ENCODE results near the gene COL1A1.

Gene COL1A1

DNA sequence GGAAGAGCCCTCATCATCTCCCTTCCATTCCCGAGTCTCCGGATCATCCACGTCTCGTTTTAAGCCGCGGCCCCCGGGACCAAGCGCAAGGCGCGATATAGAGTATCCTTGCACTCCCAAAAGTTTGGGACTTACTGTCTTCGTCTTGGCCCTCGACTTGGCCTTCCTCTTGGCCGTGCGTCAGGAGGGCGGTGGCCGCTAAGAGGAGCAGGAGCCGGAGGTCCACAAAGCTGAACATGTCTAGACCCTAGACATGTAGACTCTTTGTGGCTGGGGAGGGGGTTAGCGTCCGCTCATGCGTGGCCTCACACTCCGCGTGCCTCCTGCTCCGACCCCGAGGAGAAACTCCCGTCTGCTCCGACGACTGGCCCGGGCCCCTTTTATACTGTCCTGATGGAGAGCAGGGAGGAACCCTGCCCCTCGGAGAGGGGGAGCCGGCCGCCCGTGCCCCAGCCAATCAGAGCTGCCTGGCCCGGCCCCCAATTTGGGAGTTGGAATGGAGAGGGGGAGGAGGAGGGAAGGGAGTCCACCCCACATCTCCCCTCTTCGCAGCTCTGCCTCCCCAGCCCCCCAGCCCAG is at the start of gene COL1A1:
Gene COL1A1, minus strand, starts transcription at position 356 of the 579 bp plus-strand sequence. Its CDS starts 118 bp downstream, at position 238.
- DNase-seq = no peak

- DNase-seq = no peak
Measured at GRCh38 chr17:50248255-50248654, 46.8 kb upstream of the COL1A1 start.

GRCh38 chr17:50244771-50245170 is 43.3 kb upstream of the COL1A1 start:
- DNase-seq = no peak

- no peak for DNase-seq
Measured at GRCh38 chr17:50241431-50241830, 40.0 kb upstream of the COL1A1 start.

DNA sequence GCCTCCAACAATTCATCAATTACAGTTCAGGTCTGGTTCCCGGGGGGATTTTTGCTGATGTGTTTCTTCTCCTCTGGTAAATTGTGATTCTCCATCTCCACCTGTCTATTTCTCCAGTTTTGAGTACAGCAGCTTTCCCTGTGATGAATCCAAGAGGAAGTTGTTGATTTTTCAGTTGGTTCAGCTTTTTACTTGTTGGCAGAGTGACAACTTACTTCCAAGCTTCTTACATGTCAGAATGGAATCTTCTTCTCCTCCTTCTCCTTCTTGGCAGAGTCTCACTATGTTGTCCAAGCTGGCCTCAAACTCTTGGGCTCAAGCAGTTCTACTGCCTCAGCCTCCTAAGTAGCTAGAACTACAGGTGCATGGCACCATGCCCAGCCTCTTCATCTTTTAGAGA is 39.4 kb upstream of the COL1A1 start:
- no peak for DNase-seq

GRCh38 chr17:50239937-50240336 is 38.5 kb upstream of the COL1A1 start:
- no peak for DNase-seq

DNA sequence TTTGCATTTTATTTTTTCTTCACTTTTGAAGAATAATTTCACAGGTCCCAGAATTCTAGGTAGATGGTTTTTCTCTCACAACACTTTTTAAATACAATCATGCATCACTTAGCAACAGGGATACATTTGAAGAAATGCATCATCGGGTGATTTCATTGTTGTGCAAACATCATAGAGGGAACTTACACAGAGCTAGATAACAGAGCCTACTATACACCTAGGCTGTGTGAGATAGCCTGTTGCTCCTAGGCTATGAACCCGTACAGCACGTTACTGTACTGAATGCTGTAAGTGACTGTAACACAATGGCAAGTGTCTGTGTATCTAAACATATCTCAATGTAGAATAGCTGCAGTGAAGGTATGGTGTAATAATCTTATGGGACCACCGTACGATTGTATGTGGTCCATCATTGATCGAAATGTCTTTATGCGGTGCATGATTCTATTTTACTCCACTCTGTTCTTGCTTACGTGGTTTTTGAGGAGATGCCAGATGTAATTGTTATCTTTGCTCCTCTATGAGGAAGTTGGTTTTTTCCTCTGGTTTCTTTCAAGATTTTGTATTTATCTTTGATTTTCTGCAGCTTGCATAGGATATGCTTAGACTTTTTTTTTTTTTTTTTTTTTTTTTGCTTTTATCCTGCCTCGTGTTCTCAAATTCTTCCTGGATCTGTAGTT is 37.3 kb upstream of the COL1A1 start:
- no peak for DNase-seq

DNA sequence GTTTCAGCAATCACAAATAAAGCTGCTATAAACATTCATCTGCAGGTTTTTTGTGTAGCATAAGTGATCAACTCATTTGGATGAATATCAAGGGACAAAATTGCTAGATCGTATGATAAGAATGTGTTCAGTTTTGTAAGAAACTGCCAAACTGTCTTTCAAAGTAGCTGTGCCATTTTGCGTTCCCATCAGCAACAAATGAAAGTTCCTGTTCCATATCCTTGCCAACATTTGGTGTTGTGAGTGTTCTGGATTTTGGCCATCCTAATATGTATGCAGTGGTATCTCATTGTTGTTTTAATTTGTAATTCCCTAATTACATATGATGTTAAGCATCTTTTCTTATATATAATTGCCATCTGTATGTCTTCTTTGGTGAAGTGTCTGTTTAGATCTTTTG is 36.5 kb upstream of the COL1A1 start:
- no peak for DNase-seq

DNA sequence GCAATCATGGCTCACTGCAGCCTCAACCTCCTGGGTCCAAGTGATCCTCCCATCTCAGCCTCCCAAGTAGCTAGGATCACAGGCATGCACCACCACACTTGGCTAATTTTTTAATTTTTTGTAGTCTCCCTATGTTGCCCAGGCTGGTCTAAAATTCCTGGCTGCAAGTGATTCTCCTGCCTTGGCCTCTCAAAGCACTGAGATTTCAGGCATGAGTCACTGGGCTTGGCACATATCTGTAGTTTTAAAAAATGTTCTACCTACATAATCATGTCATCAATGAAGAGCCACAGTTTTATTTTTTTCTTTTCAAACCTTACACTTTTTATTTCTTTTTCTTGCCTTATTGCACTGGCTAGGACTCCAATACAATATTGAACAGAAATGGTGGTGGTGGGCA is 33.1 kb upstream of the COL1A1 start:
- no peak for DNase-seq

GRCh38 chr17:50225701-50226240 is 24.3 kb upstream of the COL1A1 start:
- no peak for DNase-seq

- no peak for DNase-seq
Measured at GRCh38 chr17:50222922-50223321, 21.5 kb upstream of the COL1A1 start.

GRCh38 chr17:50221864-50222545 is 20.6 kb upstream of the COL1A1 start:
- DNase-seq = no peak

DNA sequence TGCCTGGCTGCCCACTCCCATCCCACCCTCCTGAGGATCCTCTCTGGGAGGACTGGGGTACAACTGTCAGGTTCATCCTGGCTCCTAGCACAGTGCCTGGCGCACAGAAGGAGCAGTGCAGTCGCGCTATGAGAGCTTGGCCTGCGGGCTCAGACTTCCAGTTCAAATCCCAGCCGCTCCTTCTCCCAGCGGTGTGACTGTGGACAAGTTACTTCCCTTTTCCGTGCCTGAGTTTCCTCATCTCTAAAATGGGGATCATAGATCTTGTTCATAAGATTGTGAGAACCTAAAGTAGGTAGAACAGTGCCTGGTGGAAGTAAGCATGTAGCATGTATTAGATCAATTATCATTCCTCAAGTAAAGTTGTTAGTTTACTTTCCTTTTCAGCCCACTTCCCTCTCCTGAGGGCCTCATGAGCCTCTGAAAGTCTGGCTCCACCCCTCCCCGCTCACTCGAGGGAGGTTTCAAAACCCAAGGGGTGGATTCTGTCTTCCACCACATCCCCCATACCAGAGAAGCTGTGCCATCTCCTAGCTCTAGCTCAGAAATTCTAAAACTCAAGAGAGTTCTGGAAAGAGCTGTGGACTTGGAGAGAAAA is 19.9 kb upstream of the COL1A1 start:
- DNase-seq = no peak

- DNase-seq = no peak
Measured at GRCh38 chr17:50220811-50221210, 19.4 kb upstream of the COL1A1 start.

- DNase-seq = no peak
Measured at GRCh38 chr17:50219939-50220465, 18.6 kb upstream of the COL1A1 start.

GRCh38 chr17:50219342-50219741 is 17.9 kb upstream of the COL1A1 start:
- DNase-seq = no peak

DNA sequence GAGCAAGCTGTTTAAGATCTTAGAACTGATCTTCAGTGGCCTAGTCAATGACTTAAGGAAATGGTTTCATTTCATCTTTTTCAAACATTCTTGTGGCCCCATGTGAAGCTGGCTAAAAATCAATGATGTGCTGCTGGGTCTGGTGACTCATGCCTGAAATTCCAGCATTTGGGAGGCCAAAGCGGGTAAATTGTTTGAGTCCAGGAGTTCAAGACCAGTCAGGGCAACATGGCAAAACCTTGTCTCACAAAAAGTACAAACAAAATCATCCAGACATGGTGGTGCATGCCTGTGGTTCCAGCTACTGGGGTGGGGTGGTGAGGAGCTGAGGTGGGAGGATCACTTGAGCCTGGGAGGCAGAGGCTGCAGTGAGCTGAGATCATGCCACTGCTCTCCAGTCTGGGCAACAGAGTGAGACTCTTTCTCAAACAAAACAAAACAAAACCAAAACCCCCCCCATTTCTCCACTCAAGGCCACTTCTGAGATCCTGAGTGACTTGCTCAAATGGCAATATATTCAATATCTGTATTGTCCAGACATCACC is 17.4 kb upstream of the COL1A1 start:
- DNase-seq = no peak

DNA sequence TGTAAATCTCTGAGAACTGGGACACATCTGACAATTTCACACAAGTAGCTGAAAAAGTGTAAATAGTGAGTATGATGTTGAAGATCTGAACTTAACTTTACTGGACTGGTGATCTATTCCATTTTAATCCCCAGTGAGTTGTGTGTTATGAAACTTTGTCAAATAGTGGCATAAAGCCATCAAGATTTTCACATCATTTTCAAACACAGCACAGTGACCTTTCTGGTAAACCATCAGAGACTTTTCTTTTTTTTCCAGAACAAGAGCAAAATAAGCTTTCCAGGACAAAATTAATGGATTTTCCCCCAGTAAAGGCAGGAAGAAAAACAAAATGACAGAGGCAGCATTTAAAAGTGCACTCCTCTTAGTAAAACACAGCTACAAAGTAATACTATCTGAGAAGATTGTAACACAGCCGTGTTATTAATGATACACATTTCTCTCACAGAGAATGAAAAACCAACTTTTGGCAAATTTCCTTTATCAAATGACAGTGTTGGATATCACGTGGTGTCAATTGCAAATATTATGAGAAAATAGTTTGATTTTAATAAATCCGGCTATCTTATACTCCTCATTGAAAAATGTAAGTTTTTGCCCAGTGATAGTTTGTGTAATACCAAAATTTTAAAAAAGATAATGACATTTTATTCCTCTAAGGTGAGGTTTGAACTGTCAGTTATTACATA is 16.8 kb upstream of the COL1A1 start:
- no peak for DNase-seq

- DNase-seq = no peak
Measured at GRCh38 chr17:50217591-50217990, 16.2 kb upstream of the COL1A1 start.

GRCh38 chr17:50214976-50215760 is 13.7 kb upstream of the COL1A1 start:
- DNase-seq = no peak

Data from NCI-H524 (cell line).